ENCODE data around the gene MAGEA11. TPM values are rescaled to one million over a fixed set of nuclear protein-coding genes. Genes with fewer than 3 reads are reported as not detected.
"Not testable (repeated sequence)": the region's sequence is repeated elsewhere in the genome, so short reads cannot be mapped to it uniquely, and the experiment has no call there.

MAGEA11 gene
- total and polyA plus RNA-seq, 7 donors, result not detected

DNA sequence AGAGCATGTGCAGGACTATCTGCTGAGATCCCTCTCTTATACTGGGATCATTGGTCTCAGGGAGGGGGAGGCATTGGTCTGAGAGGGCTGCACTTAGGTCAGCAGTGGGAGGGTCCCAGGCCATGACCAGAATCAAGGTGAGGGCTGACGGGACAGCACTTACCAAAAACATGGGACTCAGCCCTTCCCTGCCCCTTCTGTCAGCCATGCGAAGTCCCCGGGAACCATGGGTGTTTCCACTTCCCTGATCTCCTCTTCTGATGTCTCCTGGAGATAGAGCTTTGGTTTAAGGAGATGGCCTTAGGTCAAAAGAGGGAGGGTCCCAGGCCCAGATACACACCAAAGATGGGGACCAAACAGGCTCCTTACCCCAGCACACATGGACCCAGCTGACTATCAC, 49.1 kb downstream of the MAGEA11 start:
- TF ChIP-seq, protein P1, sequence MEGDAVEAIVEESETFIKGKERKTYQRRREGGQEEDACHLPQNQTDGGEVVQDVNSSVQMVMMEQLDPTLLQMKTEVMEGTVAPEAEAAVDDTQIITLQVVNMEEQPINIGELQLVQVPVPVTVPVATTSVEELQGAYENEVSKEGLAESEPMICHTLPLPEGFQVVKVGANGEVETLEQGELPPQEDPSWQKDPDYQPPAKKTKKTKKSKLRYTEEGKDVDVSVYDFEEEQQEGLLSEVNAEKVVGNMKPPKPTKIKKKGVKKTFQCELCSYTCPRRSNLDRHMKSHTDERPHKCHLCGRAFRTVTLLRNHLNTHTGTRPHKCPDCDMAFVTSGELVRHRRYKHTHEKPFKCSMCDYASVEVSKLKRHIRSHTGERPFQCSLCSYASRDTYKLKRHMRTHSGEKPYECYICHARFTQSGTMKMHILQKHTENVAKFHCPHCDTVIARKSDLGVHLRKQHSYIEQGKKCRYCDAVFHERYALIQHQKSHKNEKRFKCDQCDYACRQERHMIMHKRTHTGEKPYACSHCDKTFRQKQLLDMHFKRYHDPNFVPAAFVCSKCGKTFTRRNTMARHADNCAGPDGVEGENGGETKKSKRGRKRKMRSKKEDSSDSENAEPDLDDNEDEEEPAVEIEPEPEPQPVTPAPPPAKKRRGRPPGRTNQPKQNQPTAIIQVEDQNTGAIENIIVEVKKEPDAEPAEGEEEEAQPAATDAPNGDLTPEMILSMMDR (IDR thresholded peaks at IDR 0.05), result no peak
- H3K4me3 ChIP-seq, result no peak overlapping the region
- H3K27me3 ChIP-seq (ENCODE audit: insufficient read depth in 3 of 3, low read length in 2 of 3), result peaks cover 0 to 5% (median 0%) of the 10 kb centered on the region in 3 donors
- ATAC-seq (no peak), DNase-seq (no peak)
- no peaks in the 10 kb centered on the region for H3K4me1 ChIP-seq
- no peaks in the 10 kb centered on the region for H3K9me3 ChIP-seq
- 83 to 93% (median 91%) methylated on average over 3 of the region's 3 CpGs for WGBS, 3 donors
- no peak overlapping the region for H3K27ac ChIP-seq
- no peaks in the 10 kb centered on the region for H3K36me3 ChIP-seq (ENCODE audit: insufficient read depth in 1 of 2, low read depth in 1 of 2)
- intact Hi-C loops (cut with DNase I), result no loop called here

DNA sequence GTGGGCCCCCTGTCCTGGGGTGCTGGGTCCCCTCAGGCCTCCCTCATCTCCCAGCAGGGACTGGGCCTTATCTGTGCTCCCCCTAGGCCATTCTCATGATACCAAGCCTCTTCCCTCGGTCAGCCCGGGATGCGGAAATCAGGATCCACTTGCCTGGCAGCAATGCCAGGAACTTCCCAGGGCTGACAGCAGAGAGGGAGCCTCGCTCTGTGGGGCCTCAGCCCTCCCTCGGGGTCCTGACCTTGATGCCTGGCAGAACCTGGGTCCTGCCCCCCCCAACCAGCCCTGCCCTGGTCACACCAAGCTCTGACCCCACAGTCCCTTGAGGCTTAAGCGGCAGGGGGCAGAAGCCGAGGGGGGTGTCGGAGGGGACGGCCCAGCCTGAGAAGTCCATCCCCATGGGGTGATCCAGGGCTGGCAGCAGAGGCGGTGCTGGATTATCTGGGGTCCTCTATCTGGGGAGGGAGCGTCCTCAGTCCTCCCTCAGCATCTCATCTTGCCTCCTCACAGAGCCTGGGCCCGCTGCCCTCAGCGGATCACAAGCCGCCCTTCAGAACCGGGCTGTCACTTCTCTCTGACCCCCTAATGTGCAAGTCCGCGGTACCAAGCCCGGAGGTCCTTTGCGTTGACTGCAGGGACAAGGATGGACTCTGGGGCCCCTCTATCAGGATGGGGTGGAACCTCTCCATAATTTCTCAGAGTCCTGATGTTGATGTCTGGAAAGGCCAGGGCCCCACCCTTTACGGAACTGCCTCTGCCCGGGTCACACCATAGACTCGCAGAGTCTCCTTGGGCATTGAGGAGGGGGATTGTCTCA, 50.2 kb downstream of the MAGEA11 start:
- DNase-seq; H3K36me3 ChIP-seq (ENCODE audit: insufficient read depth in 1 of 2, low read depth in 1 of 2); intact Hi-C loops (cut with DNase I); H3K9me3 ChIP-seq; H3K27ac ChIP-seq; ATAC-seq; H3K27me3 ChIP-seq (ENCODE audit: insufficient read depth in 3 of 3, low read length in 2 of 3); H3K4me1 ChIP-seq; H3K4me3 ChIP-seq: not testable (repeated sequence)
- WGBS, 3 donors, result 86 to 90% (median 87%) methylated on average over 8 to 22 of the region's 22 CpGs

DNA sequence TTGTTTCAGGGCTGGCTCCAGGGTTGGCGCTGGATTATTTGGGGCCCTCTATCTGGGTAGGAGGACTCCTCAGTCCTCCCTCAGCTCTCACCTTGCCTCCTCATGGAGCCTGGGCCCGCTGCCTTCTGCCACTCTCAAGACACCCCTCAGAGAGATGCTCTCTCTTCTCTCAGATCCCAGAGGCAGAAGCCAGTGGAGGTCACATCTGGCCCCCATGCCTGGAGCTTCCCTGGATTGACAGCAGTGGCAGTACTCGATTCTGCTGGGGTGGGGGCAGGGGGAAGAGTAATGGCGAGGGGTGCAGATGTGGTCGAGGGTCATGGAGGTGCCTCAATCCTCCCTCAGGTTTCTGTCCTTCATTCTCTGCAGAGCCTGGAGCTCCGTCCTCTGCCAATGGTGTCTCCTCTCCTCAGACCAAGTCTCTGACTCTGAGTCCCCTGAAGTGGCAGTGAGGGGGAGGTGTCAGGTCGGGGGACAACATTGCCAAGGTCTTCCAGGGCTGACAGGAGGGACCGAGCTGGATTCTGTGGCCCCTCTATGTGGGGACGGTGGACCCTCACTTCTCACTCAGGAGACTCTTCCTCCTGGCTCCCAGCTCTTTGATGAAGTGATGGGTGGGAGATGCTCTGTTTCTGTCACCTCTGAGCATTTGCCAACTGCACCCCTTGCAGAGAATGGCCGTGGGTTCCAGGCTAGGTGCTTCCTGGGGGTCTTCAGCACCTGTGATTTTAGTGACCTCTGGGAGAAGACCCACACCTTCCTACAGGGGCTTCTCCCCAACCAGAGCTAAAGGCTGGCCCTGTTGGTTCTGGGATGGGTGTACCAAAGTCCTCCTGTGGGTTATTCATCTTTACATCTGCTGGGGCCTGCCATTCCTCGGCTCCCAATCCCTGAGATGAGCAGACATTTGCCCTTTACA, 51.1 kb downstream of the MAGEA11 start:
- H3K4me3 ChIP-seq, result no peak overlapping the region
- no peak for ATAC-seq
- H3K27me3 ChIP-seq (ENCODE audit: insufficient read depth in 3 of 3, low read length in 2 of 3), result no peaks in the 10 kb centered on the region
- H3K9me3 ChIP-seq, result no peaks in the 10 kb centered on the region
- DNase-seq, result no peak
- WGBS, 3 donors, result 65 to 82% (median 78%) methylated on average over 8 to 10 of the region's 11 CpGs
- no peaks in the 10 kb centered on the region for H3K36me3 ChIP-seq (ENCODE audit: insufficient read depth in 1 of 2, low read depth in 1 of 2)
- no peaks in the 10 kb centered on the region for H3K4me1 ChIP-seq
- TF ChIP-seq, protein P1 (IDR thresholded peaks at IDR 0.05), result no peak
- intact Hi-C loops (cut with DNase I), result no loop called here
- H3K27ac ChIP-seq, result no peak overlapping the region

Other genes starting within 250 kb of the MAGEA11 start
- 10 to 100 TPM; 29.3 to 37.6 (median 34.1) TPM for gene IDS, start 206.8 kb upstream of the MAGEA11 start, total RNA-seq
- gene IDS, start 206.8 kb upstream of the MAGEA11 start, polyA plus RNA-seq, result 10 to 100 TPM; 11.8 to 31.2 (median 15.3) TPM
- 10 to 100 TPM; 23.9 to 36.6 (median 24.7) TPM for gene EOLA1, start 171.0 kb upstream of the MAGEA11 start, total RNA-seq
- 10 to 100 TPM; 24.4 to 34.8 (median 27.4) TPM for gene EOLA1, start 171.0 kb upstream of the MAGEA11 start, polyA plus RNA-seq
- gene HSFX3, start 162.1 kb upstream of the MAGEA11 start, total RNA-seq, result under 1 TPM in 1 of 4 donors, not detected in 3; 0.67 TPM
- not detected for gene HSFX3, start 162.1 kb upstream of the MAGEA11 start, polyA plus RNA-seq
- gene MAGEA9B, start 124.6 kb upstream of the MAGEA11 start, total RNA-seq, result not detected
- gene MAGEA9B, start 124.6 kb upstream of the MAGEA11 start, polyA plus RNA-seq, result not detected
- gene HSFX2, start 116.7 kb upstream of the MAGEA11 start, total RNA-seq, result 1 to 10 TPM in 1 of 4 donors, under 1 TPM in 1, not detected in 2; 0.41 to 1.8 TPM
- under 1 TPM; 0.14 to 0.47 (median 0.14) TPM for gene HSFX2, start 116.7 kb upstream of the MAGEA11 start, polyA plus RNA-seq
- 10 to 100 TPM in 2 of 4 donors, 1 to 10 TPM in 2; 7.2 to 13.4 (median 10.4) TPM for gene TMEM185A, start 80.3 kb upstream of the MAGEA11 start, total RNA-seq
- gene TMEM185A, start 80.3 kb upstream of the MAGEA11 start, polyA plus RNA-seq, result 10 to 100 TPM in 1 of 3 donors, 1 to 10 TPM in 2; 6.3 to 17.5 (median 6.7) TPM
- 1 to 10 TPM in 2 of 4 donors, under 1 TPM in 2; 0.64 to 2.2 (median 0.91) TPM for gene HSFX1, start 62.0 kb downstream of the MAGEA11 start, total RNA-seq
- under 1 TPM; 0.31 to 0.69 (median 0.39) TPM for gene HSFX1, start 62.0 kb downstream of the MAGEA11 start, polyA plus RNA-seq
- not detected for gene MAGEA9, start 69.9 kb downstream of the MAGEA11 start, total RNA-seq
- gene MAGEA9, start 69.9 kb downstream of the MAGEA11 start, polyA plus RNA-seq, result not detected
- not detected for gene MAGEA8, start 169.1 kb downstream of the MAGEA11 start, total RNA-seq
- gene MAGEA8, start 169.1 kb downstream of the MAGEA11 start, polyA plus RNA-seq, result not detected
- gene HSFX4, start 217.5 kb downstream of the MAGEA11 start, total RNA-seq, result not detected
- under 1 TPM in 1 of 3 donors, not detected in 2; 0.08 TPM for gene HSFX4, start 217.5 kb downstream of the MAGEA11 start, polyA plus RNA-seq
- 10 to 100 TPM; 13.1 to 20.5 (median 15.5) TPM for gene EOLA2, start 226.4 kb downstream of the MAGEA11 start, total RNA-seq
- gene EOLA2, start 226.4 kb downstream of the MAGEA11 start, polyA plus RNA-seq, result 10 to 100 TPM; 13.7 to 33.7 (median 25.2) TPM

Data from psoas muscle (tissue), 8 donors.